Measurements from ENCODE around the gene STH. TPM values are rescaled to one million over a fixed set of nuclear protein-coding genes. Genes with fewer than 3 reads are reported as not detected.

The STH gene
- total RNA-seq, 1 donor from 2014 or later: not detected

- DNase-seq (ENCODE audit: extremely low read depth, low read depth, low spot score): no peak
These were observed 24.8 kb downstream of the STH start for GRCh38 chr17:46023783-46024388.

GRCh38 chr17:46024590-46024989 is 25.5 kb downstream of the STH start:
- no peak for DNase-seq (ENCODE audit: extremely low read depth, low read depth, low spot score)

GRCh38 chr17:46025060-46025459 is 26.0 kb downstream of the STH start:
- no peak for DNase-seq (ENCODE audit: extremely low read depth, low read depth, low spot score)

- no peak for DNase-seq (ENCODE audit: extremely low read depth, low read depth, low spot score)
These were observed 26.6 kb downstream of the STH start for GRCh38 chr17:46025510-46026165.

GRCh38 chr17:46026166-46027047 is 27.4 kb downstream of the STH start:
- DNase-seq (ENCODE audit: extremely low read depth, low read depth, low spot score): no peak

- no peak for DNase-seq (ENCODE audit: extremely low read depth, low read depth, low spot score)
These were observed 28.3 kb downstream of the STH start for GRCh38 chr17:46027048-46027975.

- DNase-seq (ENCODE audit: extremely low read depth, low read depth, low spot score): no peak
These were observed 28.9 kb downstream of the STH start for GRCh38 chr17:46027976-46028325.

GRCh38 chr17:46028374-46028773 is 29.3 kb downstream of the STH start:
- DNase-seq (ENCODE audit: extremely low read depth, low read depth, low spot score): no peak

GRCh38 chr17:46028981-46029565 is 30.0 kb downstream of the STH start:
- DNase-seq (ENCODE audit: extremely low read depth, low read depth, low spot score): no peak

GRCh38 chr17:46029627-46030026 is 30.6 kb downstream of the STH start:
- no peak for DNase-seq (ENCODE audit: extremely low read depth, low read depth, low spot score)

- DNase-seq (ENCODE audit: extremely low read depth, low read depth, low spot score): no peak
These were observed 31.7 kb downstream of the STH start for GRCh38 chr17:46030752-46031151.

GRCh38 chr17:46031440-46031839 is 32.4 kb downstream of the STH start:
- no peak for DNase-seq (ENCODE audit: extremely low read depth, low read depth, low spot score)

GRCh38 chr17:46031920-46032319 is 32.9 kb downstream of the STH start:
- no peak for DNase-seq (ENCODE audit: extremely low read depth, low read depth, low spot score)

GRCh38 chr17:46032909-46033308 is 33.9 kb downstream of the STH start:
- no peak for DNase-seq (ENCODE audit: extremely low read depth, low read depth, low spot score)

GRCh38 chr17:46033392-46033791 is 34.3 kb downstream of the STH start:
- no peak for DNase-seq (ENCODE audit: extremely low read depth, low read depth, low spot score)

- no peak for DNase-seq (ENCODE audit: extremely low read depth, low read depth, low spot score)
These were observed 36.2 kb downstream of the STH start for GRCh38 chr17:46035112-46035818.

- no peak for DNase-seq (ENCODE audit: extremely low read depth, low read depth, low spot score)
These were observed 37.4 kb downstream of the STH start for GRCh38 chr17:46036491-46036890.

- no peak for DNase-seq (ENCODE audit: extremely low read depth, low read depth, low spot score)
These were observed 38.7 kb downstream of the STH start for GRCh38 chr17:46037722-46038255.

- DNase-seq (ENCODE audit: extremely low read depth, low read depth, low spot score): no peak
These were observed 39.4 kb downstream of the STH start for GRCh38 chr17:46038414-46038813.

GRCh38 chr17:46038937-46039336 is 39.9 kb downstream of the STH start:
- DNase-seq (ENCODE audit: extremely low read depth, low read depth, low spot score): no peak

Data from glomerular endothelial cell (primary cell).